Common myeloid progenitor, CD34-positive (primary cell): Measurements from ENCODE around the gene CCDC170. TPM values are rescaled to one million over a fixed set of nuclear protein-coding genes. Genes with fewer than 3 reads are reported as not detected.
"Not testable (repeated sequence)": the region's sequence is repeated elsewhere in the genome, so short reads cannot be mapped to it uniquely, and the experiment has no call there.

Experiments
- CTCF ChIA-PET: fragments of 350-600 bp; sonication (Branson Sonifier 250); formaldehyde crosslinking; loops from one replicate; lab custom pipeline; 2021; ENCODE audit warnings: antibody characterized with exemption; lab: Charles Lee
- POLR2A ChIA-PET: fragments of 350-600 bp; sonication (Branson Sonifier 250); formaldehyde crosslinking; loops from one replicate; lab custom pipeline; 2021; ENCODE audit warnings: antibody characterized with exemption; lab: Charles Lee
- DNase-seq, 3 donors: peaks; one replicate each; pipeline versions ENCODE4 v3.0.0 to v3.0.0-alpha.2; 2013
- H3K27ac ChIP-seq, 2 experiments: 1 replicate in 1 of 2; 2 replicates in 1 of 2; pipeline ENCODE4 v1.7.0; 2013; ENCODE audit warnings: inconsistent platforms in 2 of 2, low read length in 2 of 2, mild to moderate bottlenecking in 2 of 2, low read depth in 1 of 2, moderate library complexity in 1 of 2; ENCODE audit not compliant: severe bottlenecking in 2 of 2, insufficient read depth in 1 of 2, poor library complexity in 1 of 2
- H3K27me3 ChIP-seq, 5 experiments: replicated peaks in 2 of 5; 1 replicate in 3 of 5; 2 replicates in 2 of 5; pipeline versions ENCODE4 v1.6.1 to v1.7.0; 2013; ENCODE audit warnings: low read length in 4 of 5, mild to moderate bottlenecking in 2 of 5, moderate library complexity in 2 of 5, inconsistent platforms in 1 of 5; ENCODE audit not compliant: insufficient read depth in 5 of 5, control insufficient read depth in 4 of 5
- H3K36me3 ChIP-seq, 4 experiments: 1 replicate in 2 of 4; 2 replicates in 2 of 4; pipeline versions ENCODE4 v1.6.1 to v1.7.0; 2013; ENCODE audit warnings: low read length in 3 of 4, control low read depth in 1 of 4, mild to moderate bottlenecking in 1 of 4; ENCODE audit not compliant: control insufficient read depth in 4 of 4, insufficient read depth in 4 of 4
- H3K4me1 ChIP-seq, 4 experiments: 1 replicate in 3 of 4; 2 replicates in 1 of 4; pipeline versions ENCODE4 v1.6.1 to v1.7.1; 2013; ENCODE audit warnings: low read length in 3 of 4, mild to moderate bottlenecking in 3 of 4, control low read depth in 1 of 4, inconsistent platforms in 1 of 4, moderate library complexity in 1 of 4; ENCODE audit not compliant: control insufficient read depth in 4 of 4, insufficient read depth in 4 of 4; ENCODE audit errors: control extremely low read depth in 1 of 4
- H3K4me3 ChIP-seq, 7 experiments: 1 replicate in 4 of 7; 2 replicates in 3 of 7; pipeline versions ENCODE4 v1.5.1 to v1.7.0; 2013; ENCODE audit warnings: mild to moderate bottlenecking in 7 of 7, low read length in 6 of 7, moderate library complexity in 6 of 7, inconsistent platforms in 2 of 7, low read depth in 2 of 7, control low read depth in 1 of 7; ENCODE audit not compliant: insufficient read depth in 4 of 7, control insufficient read depth in 1 of 7; ENCODE audit errors: extremely low read depth in 1 of 7
- H3K9me3 ChIP-seq, 5 experiments: 1 replicate in 4 of 5; 2 replicates in 1 of 5; pipeline versions ENCODE4 v1.6.1 to v1.7.1; 2013; ENCODE audit warnings: low read length in 4 of 5, mild to moderate bottlenecking in 2 of 5, inconsistent platforms in 1 of 5, low read depth in 1 of 5, moderate library complexity in 1 of 5; ENCODE audit not compliant: control insufficient read depth in 4 of 5, insufficient read depth in 2 of 5; ENCODE audit errors: control extremely low read depth in 1 of 5
- WGBS: methylation state at CpG from one replicate; pipeline ENCODE4 v1.1.5; 2013; ENCODE audit not compliant: insufficient coverage; 5-methylcytosine and 5-hydroxymethylcytosine counted together
- polyA plus RNA-seq: library from polyadenylated mRNA; unstranded; fragments of 120-200 nt; gene quantifications from one replicate; pipeline ENCODE4 v1.2.1, GENCODE V29; 2013

CCDC170 gene, protein sequence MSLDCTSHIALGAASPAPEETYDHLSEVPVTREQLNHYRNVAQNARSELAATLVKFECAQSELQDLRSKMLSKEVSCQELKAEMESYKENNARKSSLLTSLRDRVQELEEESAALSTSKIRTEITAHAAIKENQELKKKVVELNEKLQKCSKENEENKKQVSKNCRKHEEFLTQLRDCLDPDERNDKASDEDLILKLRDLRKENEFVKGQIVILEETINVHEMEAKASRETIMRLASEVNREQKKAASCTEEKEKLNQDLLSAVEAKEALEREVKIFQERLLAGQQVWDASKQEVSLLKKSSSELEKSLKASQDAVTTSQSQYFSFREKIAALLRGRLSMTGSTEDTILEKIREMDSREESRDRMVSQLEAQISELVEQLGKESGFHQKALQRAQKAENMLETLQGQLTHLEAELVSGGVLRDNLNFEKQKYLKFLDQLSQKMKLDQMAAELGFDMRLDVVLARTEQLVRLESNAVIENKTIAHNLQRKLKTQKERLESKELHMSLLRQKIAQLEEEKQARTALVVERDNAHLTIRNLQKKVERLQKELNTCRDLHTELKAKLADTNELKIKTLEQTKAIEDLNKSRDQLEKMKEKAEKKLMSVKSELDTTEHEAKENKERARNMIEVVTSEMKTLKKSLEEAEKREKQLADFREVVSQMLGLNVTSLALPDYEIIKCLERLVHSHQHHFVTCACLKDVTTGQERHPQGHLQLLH
- 0.08 TPM for polyA plus RNA-seq

DNA sequence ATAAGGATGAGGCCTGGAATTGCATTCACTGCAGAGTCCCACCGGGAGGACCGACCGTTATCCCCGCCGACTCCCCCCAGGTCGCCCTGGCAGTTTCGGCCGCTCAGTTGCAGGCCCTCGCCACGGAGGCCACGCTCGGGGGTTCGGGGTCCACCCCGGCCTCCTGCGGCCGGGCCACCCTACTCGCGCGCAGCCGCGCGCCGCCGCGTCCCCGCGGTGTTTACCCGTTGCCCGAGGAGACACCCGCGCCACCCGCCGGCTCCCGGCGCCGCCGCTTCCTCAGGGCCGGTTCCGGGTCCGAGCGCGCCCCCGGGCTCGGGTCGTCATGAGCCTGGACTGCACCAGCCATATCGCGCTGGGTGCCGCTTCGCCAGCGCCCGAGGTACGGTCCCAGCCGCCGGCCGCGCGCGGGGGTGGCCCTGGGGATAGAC is at the start of gene CCDC170:
Gene CCDC170, plus strand, starts transcription at position 214 of the 431 bp plus-strand sequence. Its CDS starts 112 bp downstream, at position 326.
- no peaks in the 10 kb centered on the region for H3K36me3 ChIP-seq
- peaks cover 3 to 42% (median 13%) of the 10 kb centered on the region in 5 experiments for H3K27me3 ChIP-seq
- peaks cover 0 to 23% (median 13%) of the 10 kb centered on the region in 4 experiments for H3K4me1 ChIP-seq
- ChIA-PET POLR2A (no interaction called here), CTCF (interaction anchor here (2.2 kb wide), 1 partner anchor 12 kb away, joined by 5 read pairs; no protein-coding TSS in a partner anchor)
- peak within 1 kb of the TSS; percentile 23 to 73 (median 70) for H3K4me3 ChIP-seq
- no peak within 1 kb of the TSS for H3K27ac ChIP-seq
- DNase-seq: peak in 2 of 3 donors; percentile 47 to 60
- under 1% methylated on average over 37 of the region's 58 CpGs for WGBS
- no peaks in the 10 kb centered on the region for H3K9me3 ChIP-seq

DNA sequence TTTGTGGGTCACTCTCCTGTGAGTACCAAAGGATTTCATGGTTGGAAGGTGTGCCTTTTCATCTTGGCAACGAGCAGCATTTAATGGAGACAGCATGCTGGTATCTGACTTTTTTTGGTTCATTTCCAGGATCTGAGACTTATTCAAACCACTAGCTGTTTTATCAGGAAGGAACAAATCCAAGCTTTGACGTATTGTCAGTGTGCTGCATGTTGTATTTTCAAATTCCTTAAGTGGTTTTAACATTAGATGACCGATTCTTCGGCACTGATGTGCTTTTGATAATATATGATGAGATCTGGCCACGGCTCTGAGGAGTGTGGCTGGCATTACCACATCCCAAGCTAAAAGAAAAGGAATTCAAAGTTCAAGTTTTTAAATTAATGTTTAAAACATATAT is 48.3 kb upstream of the CCDC170 start:
- ChIA-PET CTCF (interaction anchor here (1.0 to 2.4 kb wide), 3 partner anchors 8 to 820 kb away, joined by 3 to 12 read pairs (median 3); no protein-coding TSS in a partner anchor), POLR2A (no interaction called here)
- Histone ChIP-seq H3K27ac (peak overlapping the region in 1 of 2 experiments; percentile 25), H3K27me3 (no peaks in the 10 kb centered on the region), H3K4me3 (no peak overlapping the region), H3K4me1 (peaks cover 0 to 6% (median 0%) of the 10 kb centered on the region in 4 experiments), H3K9me3 (no peaks in the 10 kb centered on the region), H3K36me3 (peaks cover 2 to 26% (median 4%) of the 10 kb centered on the region in 4 experiments)
- DNase-seq: no peak
- WGBS: 19% methylated on average over 3 of the region's 5 CpGs

DNA sequence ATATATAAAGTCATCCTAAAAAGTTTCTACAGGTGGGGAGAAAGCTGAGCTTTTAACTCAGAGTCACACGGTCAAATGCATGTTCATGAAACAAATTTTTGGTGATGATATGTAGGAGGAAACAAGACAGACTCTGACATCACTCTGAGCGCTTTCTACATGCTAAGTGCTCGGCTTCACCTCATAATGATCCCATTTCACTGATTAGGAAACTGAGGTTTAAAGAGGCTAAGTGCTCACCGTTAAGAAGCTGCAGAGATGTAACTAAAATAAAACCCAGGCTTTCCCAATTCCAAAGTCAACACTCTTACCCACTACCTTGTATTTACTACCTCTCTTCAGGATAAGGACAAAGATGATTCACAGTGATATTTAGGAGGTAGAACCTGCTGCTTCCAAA is 46.6 kb upstream of the CCDC170 start:
- H3K27me3 ChIP-seq: no peaks in the 10 kb centered on the region
- H3K27ac ChIP-seq: no peak overlapping the region
- ChIA-PET POLR2A (no interaction called here), CTCF (interaction anchor here (2.4 kb wide), 1 partner anchor 10 kb away, joined by 12 read pairs; no protein-coding TSS in a partner anchor)
- no peaks in the 10 kb centered on the region for H3K9me3 ChIP-seq
- 100% methylated on average over 2 of the region's 4 CpGs for WGBS
- peaks cover 2 to 18% (median 4%) of the 10 kb centered on the region in 4 experiments for H3K36me3 ChIP-seq
- H3K4me3 ChIP-seq: no peak overlapping the region
- peaks cover 5 to 11% (median 6%) of the 10 kb centered on the region in 4 experiments for H3K4me1 ChIP-seq
- DNase-seq: no peak

DNA sequence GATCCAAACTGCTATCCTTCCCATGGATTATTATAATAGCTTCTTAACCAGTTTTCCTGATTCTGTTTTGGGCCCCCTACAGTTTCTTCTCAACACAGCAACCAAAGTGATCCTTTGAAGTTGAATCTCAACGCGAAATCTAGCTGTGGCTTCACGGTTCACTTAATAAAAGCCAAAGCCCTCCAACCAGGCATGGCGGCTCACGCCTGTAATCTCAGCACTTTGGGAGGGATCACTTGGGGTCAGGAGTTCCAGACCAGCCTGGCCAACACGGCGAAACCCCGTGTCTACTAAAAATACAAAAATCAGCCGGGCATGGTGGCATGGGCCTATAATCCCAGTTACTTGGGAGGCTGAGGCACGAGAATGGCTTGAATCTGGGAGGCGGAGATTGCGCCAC is 45.2 kb upstream of the CCDC170 start:
- 100% methylated on average over 11 of the region's 12 CpGs for WGBS
- Histone ChIP-seq H3K36me3 (peaks cover 2 to 13% (median 4%) of the 10 kb centered on the region in 4 experiments), H3K27me3 (no peaks in the 10 kb centered on the region), H3K27ac (no peak overlapping the region), H3K4me3 (no peak overlapping the region), H3K9me3 (no peaks in the 10 kb centered on the region), H3K4me1 (peaks cover 11 to 20% (median 14%) of the 10 kb centered on the region in 4 experiments)
- CTCF ChIA-PET: interaction anchor here (0.7 to 1.0 kb wide), 2 partner anchors 15 to 557 kb away, joined by 3 read pairs; no protein-coding TSS in a partner anchor
- POLR2A ChIA-PET: no interaction called here
- DNase-seq: peak in 1 of 3 donors; percentile 14

DNA sequence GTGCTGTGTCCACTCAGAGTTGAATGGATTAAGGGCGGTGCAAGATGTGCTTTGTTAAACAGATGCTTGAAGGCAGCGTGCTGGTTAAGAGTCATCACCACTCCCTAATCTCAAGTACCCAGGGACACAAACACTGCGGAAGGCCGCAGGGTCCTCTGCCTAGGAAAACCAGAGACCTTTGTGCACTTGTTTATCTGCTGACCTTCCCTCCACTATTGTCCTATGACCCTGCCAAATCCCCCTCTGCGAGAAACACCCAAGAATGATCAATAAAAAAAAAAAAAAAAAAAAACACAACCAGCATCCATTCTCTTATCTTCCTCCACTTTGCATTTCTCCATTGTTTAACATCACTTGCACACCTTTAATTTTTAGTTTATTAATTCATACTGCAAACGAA is 42.9 kb upstream of the CCDC170 start:
- CTCF ChIA-PET: interaction anchor here (0.9 to 2.0 kb wide), 3 partner anchors 9 to 13 kb away, joined by 3 to 15 read pairs (median 4); no protein-coding TSS in a partner anchor
- peak overlapping the region in 1 of 2 experiments; percentile 67 for H3K27ac ChIP-seq
- H3K36me3 ChIP-seq, POLR2A ChIA-PET, H3K9me3 ChIP-seq, H3K27me3 ChIP-seq, DNase-seq: not testable (repeated sequence)
- peaks cover 11 to 25% (median 17%) of the 10 kb centered on the region in 4 experiments for H3K4me1 ChIP-seq
- WGBS: 100% methylated on average over 1 of the region's 6 CpGs
- H3K4me3 ChIP-seq: peak overlapping the region in 6 of 7 experiments; percentile 89 to 99 (median 94)

DNA sequence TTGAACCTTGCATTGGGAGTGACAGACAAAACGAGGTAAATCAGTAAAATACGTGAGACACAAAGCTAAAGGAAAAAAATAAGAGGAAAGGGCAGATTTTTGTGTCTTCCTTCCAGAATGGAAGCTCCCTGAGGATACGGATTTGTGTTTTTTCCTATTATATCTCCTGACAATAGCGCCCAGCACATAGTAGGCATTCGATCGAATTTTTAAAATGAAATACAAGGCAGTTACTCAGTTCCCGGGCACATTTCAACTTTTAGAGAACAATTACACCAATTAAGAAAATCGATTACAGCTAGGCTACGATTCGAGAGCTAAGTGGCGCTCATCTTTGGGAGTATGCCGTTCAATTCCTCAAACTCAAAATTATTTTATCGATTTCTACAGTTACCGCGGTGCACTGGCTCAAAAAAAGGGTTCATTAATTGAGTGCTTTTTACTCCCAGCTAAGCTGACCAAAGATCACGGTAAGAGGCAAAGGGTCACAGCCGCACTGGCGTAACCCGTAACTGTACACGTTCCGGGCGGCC is 42.3 kb upstream of the CCDC170 start:
- WGBS: under 1% methylated on average over 21 of the region's 22 CpGs
- POLR2A ChIA-PET: interaction anchor here (0.8 to 1.1 kb wide), 2 partner anchors 10 to 239 kb away, joined by 3 to 4 read pairs; no protein-coding TSS in a partner anchor
- H3K36me3 ChIP-seq: peaks cover 0 to 8% (median 0%) of the 10 kb centered on the region in 4 experiments
- peaks cover 11 to 23% (median 17%) of the 10 kb centered on the region in 4 experiments for H3K4me1 ChIP-seq
- H3K9me3 ChIP-seq: no peaks in the 10 kb centered on the region
- CTCF ChIA-PET: interaction anchor here (0.8 to 2.0 kb wide), 8 partner anchors 10 to 61 kb away, joined by 3 to 15 read pairs (median 3); no protein-coding TSS in a partner anchor
- no peak for DNase-seq
- no peaks in the 10 kb centered on the region for H3K27me3 ChIP-seq
- peak overlapping the region; percentile 33 to 67 for H3K27ac ChIP-seq
- H3K4me3 ChIP-seq: peak overlapping the region; percentile 79 to 99 (median 92)
